ENCODE data around the gene NTM. TPM values are rescaled to one million over a fixed set of nuclear protein-coding genes. Genes with fewer than 3 reads are reported as not detected.

Gene NTM
- total RNA-seq, 4 donors from 2014 or later, result 0.40 to 3.1 (median 2.1) TPM; not detected in 1

GRCh38 chr11:131999084-131999483, 628.7 kb downstream of the NTM start:
- TF ChIP-seq CTCF (IDR thresholded peaks at IDR 0.05) (no peak), POLR2AphosphoS5 (IDR thresholded peaks at IDR 0.05) (no peak), EP300 (IDR thresholded peaks at IDR 0.05; ENCODE audit: low read depth) (no peak), POLR2A (IDR thresholded peaks at IDR 0.05) (no peak)
- 29 to 32% methylated on average over 5 to 6 of the region's 6 CpGs for WGBS, 2 donors (ENCODE audit: low coverage in 1 of 2)
- Histone ChIP-seq H3K4me3 (no peak overlapping the region), H3K4me1 (peaks cover 0 to 9% (median 0%) of the 10 kb centered on the region in 4 donors), H3K9me3 (peaks cover 0 to 9% of the 10 kb centered on the region in 2 donors), H3K27ac (no peak overlapping the region), H3K27me3 (peaks cover 4% of the 10 kb centered on the region), H3K36me3 (no peaks in the 10 kb centered on the region)
- in situ Hi-C loops (cut with MboI; ENCODE audit: low pct_ligation_motif_present in 1 of 4, low pct_unique_long_range_greater_than_20kb in 1 of 4, low sequenced_read_pairs in 3 of 4), result no loop called here
- intact Hi-C loops (cut with DNase I; ENCODE audit: low total_unique reads), result no loop called here
- no peak for DNase-seq

- TF ChIP-seq CTCF (IDR thresholded peaks at IDR 0.05) (no peak), EP300 (IDR thresholded peaks at IDR 0.05; ENCODE audit: low read depth) (no peak), POLR2AphosphoS5 (IDR thresholded peaks at IDR 0.05) (no peak), POLR2A (IDR thresholded peaks at IDR 0.05) (no peak)
- 50 to 65% methylated on average over 1 of the region's 1 CpG for WGBS, 2 donors (ENCODE audit: low coverage in 1 of 2)
- in situ Hi-C loops (cut with MboI; ENCODE audit: low pct_ligation_motif_present in 1 of 4, low pct_unique_long_range_greater_than_20kb in 1 of 4, low sequenced_read_pairs in 3 of 4), result no loop called here
Observed at GRCh38 chr11:131999955-132000354, 629.5 kb downstream of the NTM start.

GRCh38 chr11:132005887-132006286, 635.5 kb downstream of the NTM start:
- H3K9me3 ChIP-seq, result no peaks in the 10 kb centered on the region
- intact Hi-C loops (cut with DNase I; ENCODE audit: low total_unique reads), result no loop called here
- H3K27me3 ChIP-seq, result no peaks in the 10 kb centered on the region
- no peaks in the 10 kb centered on the region for H3K4me1 ChIP-seq
- DNase-seq, result no peak
- no peaks in the 10 kb centered on the region for H3K36me3 ChIP-seq
- no peak overlapping the region for H3K4me3 ChIP-seq
- WGBS, 2 donors (ENCODE audit: low coverage in 1 of 2), result 80 to 89% methylated on average over 4 of the region's 4 CpGs
- H3K27ac ChIP-seq, result no peak overlapping the region
- TF ChIP-seq POLR2AphosphoS5 (IDR thresholded peaks at IDR 0.05) (no peak), EP300 (IDR thresholded peaks at IDR 0.05; ENCODE audit: low read depth) (no peak), CTCF (IDR thresholded peaks at IDR 0.05) (no peak), POLR2A (IDR thresholded peaks at IDR 0.05) (no peak)
- in situ Hi-C loops (cut with MboI; ENCODE audit: low pct_ligation_motif_present in 1 of 4, low pct_unique_long_range_greater_than_20kb in 1 of 4, low sequenced_read_pairs in 3 of 4), result no loop called here

More at GRCh38 chr11:131999955-132000354, 629.5 kb downstream of the NTM start:
- peaks cover 4% of the 10 kb centered on the region for H3K27me3 ChIP-seq
- intact Hi-C loops (cut with DNase I; ENCODE audit: low total_unique reads), result no loop called here
- H3K4me3 ChIP-seq, result no peak overlapping the region
- no peak for DNase-seq
- peaks cover 0 to 9% of the 10 kb centered on the region in 2 donors for H3K9me3 ChIP-seq
- no peak overlapping the region for H3K27ac ChIP-seq
- no peaks in the 10 kb centered on the region for H3K36me3 ChIP-seq
- peaks cover 0 to 9% (median 0%) of the 10 kb centered on the region in 4 donors for H3K4me1 ChIP-seq

- in situ Hi-C loops (cut with MboI; ENCODE audit: low pct_ligation_motif_present in 1 of 4, low pct_unique_long_range_greater_than_20kb in 1 of 4, low sequenced_read_pairs in 3 of 4) (no loop called here), intact Hi-C loops (cut with DNase I; ENCODE audit: low total_unique reads) (no loop called here)
- no peaks in the 10 kb centered on the region for H3K27me3 ChIP-seq
- no peak overlapping the region for H3K27ac ChIP-seq
- TF ChIP-seq EP300 (IDR thresholded peaks at IDR 0.05; ENCODE audit: low read depth), result no peak
- TF ChIP-seq CTCF (IDR thresholded peaks at IDR 0.05), result no peak
- no peak for TF ChIP-seq POLR2AphosphoS5 (IDR thresholded peaks at IDR 0.05)
- TF ChIP-seq POLR2A (IDR thresholded peaks at IDR 0.05), result no peak
- no peak overlapping the region for H3K4me3 ChIP-seq
- no peaks in the 10 kb centered on the region for H3K36me3 ChIP-seq
- WGBS, 2 donors (ENCODE audit: low coverage in 1 of 2), result 82 to 86% methylated on average over 3 to 7 of the region's 7 CpGs
- no peak for DNase-seq
- no peaks in the 10 kb centered on the region for H3K9me3 ChIP-seq
- no peaks in the 10 kb centered on the region for H3K4me1 ChIP-seq
Observed at GRCh38 chr11:132006884-132007580, 636.6 kb downstream of the NTM start.

All from transverse colon (tissue), 4 donors.